HepG2 (cell line): ENCODE results near the gene NGB. TPM values are rescaled to one million over a fixed set of nuclear protein-coding genes. Genes with fewer than 3 reads are reported as not detected.

Source experiments
- ATAD3A ChIP-seq: sonication (generic); formaldehyde crosslinking; IDR thresholded peaks from 2 replicates; pipeline ENCODE4 v1.4.0; 2020; ENCODE audit warnings: missing genetic modification reagents
- CHCHD3 ChIP-seq: sonication (generic); formaldehyde crosslinking; IDR thresholded peaks from 2 replicates; pipeline ENCODE4 v1.8.0; 2022; ENCODE audit warnings: mild to moderate bottlenecking, missing genetic modification reagents, moderate library complexity
- DNMT3B ChIP-seq: conservative IDR thresholded peaks from 2 replicates; pipeline ENCODE4 v1.6.1; 2016; ENCODE audit warnings: missing biosample characterization, control low read depth
- KLF12 ChIP-seq: sonication (generic); formaldehyde crosslinking; IDR thresholded peaks from 2 replicates; pipeline ENCODE4 v1.4.0; 2020; ENCODE audit warnings: missing genetic modification reagents, borderline replicate concordance
- KLF15 ChIP-seq: sonication (generic); formaldehyde crosslinking; IDR thresholded peaks from 2 replicates; pipeline ENCODE4 v1.8.1; 2023; ENCODE audit warnings: borderline replicate concordance, mild to moderate bottlenecking, inconsistent platforms, missing genetic modification reagents, mixed read lengths
- MAFF ChIP-seq: IDR thresholded peaks from 2 replicates; pipeline ENCODE4 v1.6.1; 2011; ENCODE audit warnings: low read depth, low read length, improper control_type of control experiment
- MYC ChIP-seq: sonication (generic); formaldehyde crosslinking; IDR thresholded peaks from 2 replicates; pipeline ENCODE4 v1.9.0; 2021; ENCODE audit warnings: missing genetic modification reagents, borderline replicate concordance
- NBN ChIP-seq: fragments of 450-650 bp; conservative IDR thresholded peaks from 2 replicates; pipeline ENCODE4 v1.6.1; 2017
- NCOA1 ChIP-seq: sonication (generic); formaldehyde crosslinking; IDR thresholded peaks from 2 replicates; pipeline ENCODE4 v1.9.0; 2021; ENCODE audit warnings: missing genetic modification reagents
- NFE2L2 ChIP-seq: fragments of 150-350 bp; IDR thresholded peaks from 2 replicates; pipeline ENCODE4 v1.6.1; 2014; ENCODE audit warnings: low read length
- NPAS2 ChIP-seq: sonication (generic); formaldehyde crosslinking; IDR thresholded peaks from 2 replicates; pipeline ENCODE4 v1.8.0; 2022; ENCODE audit warnings: mild to moderate bottlenecking, missing genetic modification reagents, borderline replicate concordance
- NR3C1 ChIP-seq: sonication (generic); formaldehyde crosslinking; IDR thresholded peaks from 2 replicates; pipeline ENCODE4 v1.4.0; 2020; ENCODE audit warnings: missing genetic modification reagents
- PHF5A ChIP-seq: IDR thresholded peaks from one replicate; pipeline ENCODE4 v1.6.1; 2018; ENCODE audit warnings: low read depth, missing genetic modification reagents; ENCODE audit not compliant: unreplicated experiment
- POGZ ChIP-seq: sonication (generic); formaldehyde crosslinking; IDR thresholded peaks from 2 replicates; pipeline ENCODE4 v1.4.0; 2020; ENCODE audit warnings: mild to moderate bottlenecking, missing genetic modification reagents
- PRMT3 ChIP-seq: sonication (generic); formaldehyde crosslinking; IDR thresholded peaks from 2 replicates; pipeline ENCODE4 v1.8.1; 2022; ENCODE audit warnings: low read depth, mild to moderate bottlenecking, moderate library complexity, missing genetic modification reagents, borderline replicate concordance
- SALL2 ChIP-seq: sonication (generic); formaldehyde crosslinking; IDR thresholded peaks from 2 replicates; pipeline ENCODE4 v1.8.1; 2023; ENCODE audit warnings: mild to moderate bottlenecking, missing genetic modification reagents, inconsistent platforms
- SNAPC2 ChIP-seq: sonication (generic); formaldehyde crosslinking; IDR thresholded peaks from 2 replicates; pipeline ENCODE4 v1.8.1; 2022; ENCODE audit warnings: mild to moderate bottlenecking, missing genetic modification reagents
- ZBTB1 ChIP-seq: sonication (generic); formaldehyde crosslinking; IDR thresholded peaks from 2 replicates; pipeline ENCODE4 v1.4.0; 2020; ENCODE audit warnings: missing genetic modification reagents, borderline replicate concordance
- ZBTB42 ChIP-seq: sonication (generic); formaldehyde crosslinking; IDR thresholded peaks from 2 replicates; pipeline ENCODE4 v1.5.0; 2020; ENCODE audit warnings: mild to moderate bottlenecking, missing genetic modification reagents
- ZMAT3 ChIP-seq: sonication (generic); formaldehyde crosslinking; conservative IDR thresholded peaks from 2 replicates; pipeline ENCODE4 v1.7.0; 2021; ENCODE audit warnings: missing genetic modification reagents
- ZNF12 ChIP-seq: sonication (generic); formaldehyde crosslinking; IDR thresholded peaks from 2 replicates; pipeline ENCODE4 v1.5.0; 2020; ENCODE audit warnings: missing genetic modification reagents
- ZNF543 ChIP-seq: sonication (generic); formaldehyde crosslinking; IDR thresholded peaks from 2 replicates; pipeline ENCODE4 v1.4.0; 2020; ENCODE audit warnings: mild to moderate bottlenecking, missing genetic modification reagents
- ZNF713 ChIP-seq: sonication (generic); formaldehyde crosslinking; IDR thresholded peaks from 2 replicates; pipeline ENCODE4 v1.4.0; 2020; ENCODE audit warnings: mild to moderate bottlenecking, missing genetic modification reagents
- ZNF839 ChIP-seq: sonication (generic); formaldehyde crosslinking; IDR thresholded peaks from 2 replicates; pipeline ENCODE4 v1.4.0; 2020; ENCODE audit warnings: missing genetic modification reagents, mild to moderate bottlenecking, borderline replicate concordance
- polyA plus RNA-seq, 8 experiments: library from polyadenylated mRNA; depleted of rRNA in 3 of 8; stranded (reverse) in 7 of 8; unstranded in 1 of 8; fragments of >200 nt; fragmentation: Illumina TruSeq in 4 of 8; extraction: Trizol in 4 of 8; gene quantifications; 2 replicates each; pipeline versions ENCODE4 v1.2.1 to v1.2.3, GENCODE V29; 2011 to 2016; ENCODE audit warnings: low read depth in 4 of 8, missing spikeins in 1 of 8, mixed read lengths in 1 of 8; ENCODE audit not compliant: insufficient read depth in 1 of 8
- total RNA-seq, 5 experiments: library from RNA; depleted of rRNA; stranded (reverse); fragments of >200 nt; fragmentation: Illumina TruSeq; extraction: Trizol; gene quantifications; 2 replicates each; pipeline ENCODE4 v1.2.3, GENCODE V29; 2016; ENCODE audit warnings: low read depth in 1 of 5
- TF ChIP-seq, protein P1 (sequence below): sonication (generic); formaldehyde crosslinking; IDR thresholded peaks from 2 replicates; pipeline ENCODE4 v1.4.0; 2020; ENCODE audit warnings: missing genetic modification reagents
- TF ChIP-seq, protein P2 (sequence below): sonication (generic); formaldehyde crosslinking; conservative IDR thresholded peaks from 2 replicates; pipeline ENCODE4 v1.4.0; 2020; ENCODE audit warnings: mild to moderate bottlenecking, missing genetic modification reagents, moderate library complexity
- TF ChIP-seq, protein P3 (sequence below): fragments of 450-650 bp; IDR thresholded peaks from 2 replicates; pipeline ENCODE4 v1.6.1; 2017; ENCODE audit warnings: mild to moderate bottlenecking

NGB gene
- total and polyA plus RNA-seq, 2 of the 13 experiments (the other 11 are each of a cell fraction or from before 2014, with no cell fraction given): 0.04 TPM; not detected in 1

DNA sequence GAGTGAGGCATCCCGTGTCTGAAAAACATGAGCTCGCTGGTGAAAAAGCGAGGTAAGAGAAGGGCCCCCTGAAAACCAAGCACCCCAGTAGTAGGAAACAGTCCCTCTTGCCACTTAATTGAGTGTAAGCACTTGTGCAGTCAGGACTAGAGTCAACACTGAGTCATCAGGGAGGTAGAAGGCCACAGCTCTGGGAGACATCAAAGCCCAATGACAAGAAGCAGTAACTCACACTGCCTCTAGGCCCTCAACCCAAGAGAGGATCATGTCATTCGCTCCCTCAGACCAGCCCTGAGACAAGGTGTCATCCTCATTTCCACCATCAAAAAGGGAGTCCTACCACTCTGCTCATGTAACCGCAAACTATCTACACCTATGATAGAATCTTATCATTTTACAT is 31.9 kb upstream of the NGB start (continued):
- TF ChIP-seq, protein P1, sequence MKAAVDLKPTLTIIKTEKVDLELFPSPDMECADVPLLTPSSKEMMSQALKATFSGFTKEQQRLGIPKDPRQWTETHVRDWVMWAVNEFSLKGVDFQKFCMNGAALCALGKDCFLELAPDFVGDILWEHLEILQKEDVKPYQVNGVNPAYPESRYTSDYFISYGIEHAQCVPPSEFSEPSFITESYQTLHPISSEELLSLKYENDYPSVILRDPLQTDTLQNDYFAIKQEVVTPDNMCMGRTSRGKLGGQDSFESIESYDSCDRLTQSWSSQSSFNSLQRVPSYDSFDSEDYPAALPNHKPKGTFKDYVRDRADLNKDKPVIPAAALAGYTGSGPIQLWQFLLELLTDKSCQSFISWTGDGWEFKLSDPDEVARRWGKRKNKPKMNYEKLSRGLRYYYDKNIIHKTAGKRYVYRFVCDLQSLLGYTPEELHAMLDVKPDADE: no peak
- TF ChIP-seq KLF15 (no peak), CHCHD3 (CRISPR knock-in tag) (no peak), POGZ (CRISPR knock-in tag) (no peak), ZNF713 (CRISPR knock-in tag) (no peak), ZNF12 (CRISPR knock-in tag) (peak; percentile 58; the same call in 1 of the 2 replicates), KLF12 (CRISPR knock-in tag) (no peak), DNMT3B (CRISPR knock-in tag) (no peak), NR3C1 (no peak), SALL2 (CRISPR knock-in tag) (no peak), PRMT3 (CRISPR knock-in tag) (no peak), PHF5A (CRISPR knock-in tag) (peak; percentile 26), ATAD3A (CRISPR knock-in tag) (no peak), NPAS2 (no peak), NBN (no peak), ZBTB1 (no peak), ZBTB42 (no peak), ZNF543 (CRISPR knock-in tag) (no peak), MAFF (no peak; the same call in 1 of the 2 replicates), MYC (no peak), NFE2L2 (no peak), NCOA1 (no peak), ZNF839 (CRISPR knock-in tag) (no peak), ZMAT3 (CRISPR knock-in tag) (no peak), SNAPC2 (no peak)
- TF ChIP-seq, protein P2, sequence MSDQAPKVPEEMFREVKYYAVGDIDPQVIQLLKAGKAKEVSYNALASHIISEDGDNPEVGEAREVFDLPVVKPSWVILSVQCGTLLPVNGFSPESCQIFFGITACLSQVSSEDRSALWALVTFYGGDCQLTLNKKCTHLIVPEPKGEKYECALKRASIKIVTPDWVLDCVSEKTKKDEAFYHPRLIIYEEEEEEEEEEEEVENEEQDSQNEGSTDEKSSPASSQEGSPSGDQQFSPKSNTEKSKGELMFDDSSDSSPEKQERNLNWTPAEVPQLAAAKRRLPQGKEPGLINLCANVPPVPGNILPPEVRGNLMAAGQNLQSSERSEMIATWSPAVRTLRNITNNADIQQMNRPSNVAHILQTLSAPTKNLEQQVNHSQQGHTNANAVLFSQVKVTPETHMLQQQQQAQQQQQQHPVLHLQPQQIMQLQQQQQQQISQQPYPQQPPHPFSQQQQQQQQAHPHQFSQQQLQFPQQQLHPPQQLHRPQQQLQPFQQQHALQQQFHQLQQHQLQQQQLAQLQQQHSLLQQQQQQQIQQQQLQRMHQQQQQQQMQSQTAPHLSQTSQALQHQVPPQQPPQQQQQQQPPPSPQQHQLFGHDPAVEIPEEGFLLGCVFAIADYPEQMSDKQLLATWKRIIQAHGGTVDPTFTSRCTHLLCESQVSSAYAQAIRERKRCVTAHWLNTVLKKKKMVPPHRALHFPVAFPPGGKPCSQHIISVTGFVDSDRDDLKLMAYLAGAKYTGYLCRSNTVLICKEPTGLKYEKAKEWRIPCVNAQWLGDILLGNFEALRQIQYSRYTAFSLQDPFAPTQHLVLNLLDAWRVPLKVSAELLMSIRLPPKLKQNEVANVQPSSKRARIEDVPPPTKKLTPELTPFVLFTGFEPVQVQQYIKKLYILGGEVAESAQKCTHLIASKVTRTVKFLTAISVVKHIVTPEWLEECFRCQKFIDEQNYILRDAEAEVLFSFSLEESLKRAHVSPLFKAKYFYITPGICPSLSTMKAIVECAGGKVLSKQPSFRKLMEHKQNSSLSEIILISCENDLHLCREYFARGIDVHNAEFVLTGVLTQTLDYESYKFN (CRISPR knock-in tag): peak; percentile 39; the same call in 1 of the 2 replicates
- TF ChIP-seq, protein P3, sequence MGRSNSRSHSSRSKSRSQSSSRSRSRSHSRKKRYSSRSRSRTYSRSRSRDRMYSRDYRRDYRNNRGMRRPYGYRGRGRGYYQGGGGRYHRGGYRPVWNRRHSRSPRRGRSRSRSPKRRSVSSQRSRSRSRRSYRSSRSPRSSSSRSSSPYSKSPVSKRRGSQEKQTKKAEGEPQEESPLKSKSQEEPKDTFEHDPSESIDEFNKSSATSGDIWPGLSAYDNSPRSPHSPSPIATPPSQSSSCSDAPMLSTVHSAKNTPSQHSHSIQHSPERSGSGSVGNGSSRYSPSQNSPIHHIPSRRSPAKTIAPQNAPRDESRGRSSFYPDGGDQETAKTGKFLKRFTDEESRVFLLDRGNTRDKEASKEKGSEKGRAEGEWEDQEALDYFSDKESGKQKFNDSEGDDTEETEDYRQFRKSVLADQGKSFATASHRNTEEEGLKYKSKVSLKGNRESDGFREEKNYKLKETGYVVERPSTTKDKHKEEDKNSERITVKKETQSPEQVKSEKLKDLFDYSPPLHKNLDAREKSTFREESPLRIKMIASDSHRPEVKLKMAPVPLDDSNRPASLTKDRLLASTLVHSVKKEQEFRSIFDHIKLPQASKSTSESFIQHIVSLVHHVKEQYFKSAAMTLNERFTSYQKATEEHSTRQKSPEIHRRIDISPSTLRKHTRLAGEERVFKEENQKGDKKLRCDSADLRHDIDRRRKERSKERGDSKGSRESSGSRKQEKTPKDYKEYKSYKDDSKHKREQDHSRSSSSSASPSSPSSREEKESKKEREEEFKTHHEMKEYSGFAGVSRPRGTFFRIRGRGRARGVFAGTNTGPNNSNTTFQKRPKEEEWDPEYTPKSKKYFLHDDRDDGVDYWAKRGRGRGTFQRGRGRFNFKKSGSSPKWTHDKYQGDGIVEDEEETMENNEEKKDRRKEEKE: no peak
